ENCODE results near the gene PLA2G7. TPM values are rescaled to one million over a fixed set of nuclear protein-coding genes. Genes with fewer than 3 reads are reported as not detected.

The PLA2G7 gene
- total and polyA plus RNA-seq, 2 of the 8 experiments (the other 6 are each of a cell fraction or from before 2014, with no cell fraction given): 1.5 to 2.2 TPM

DNA sequence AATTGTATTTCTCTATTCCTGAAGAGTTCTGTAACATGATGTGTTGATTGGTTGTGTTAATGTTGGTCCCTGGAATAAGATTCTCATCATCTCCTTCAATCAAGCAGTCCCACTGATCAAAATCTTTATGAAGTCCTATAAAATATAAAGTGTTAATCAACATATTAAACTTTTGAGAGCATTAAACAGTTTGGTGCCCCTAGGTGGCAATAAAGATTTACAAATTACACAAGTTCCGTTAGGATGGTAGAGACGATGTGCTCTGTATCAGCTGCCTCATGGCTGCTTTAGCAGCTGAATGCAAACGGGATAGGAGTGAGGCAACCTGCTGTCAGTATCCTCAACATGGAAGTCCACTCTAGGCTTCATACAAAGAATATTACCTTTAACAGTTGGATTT lies 30.6 kb downstream of the PLA2G7 start:
- Histone ChIP-seq H2AFZ (ENCODE audit: low read length) (no peak overlapping the region), H3K79me1 (ENCODE audit: low read depth, low read length) (no peaks in the 10 kb centered on the region), H2BK20ac (ENCODE audit: low read length) (no peak overlapping the region), H3K27me3 (replicated peaks in 1 of 4; ENCODE audit: control insufficient read depth in 3 of 4, extremely low read depth in 1 of 4, insufficient read depth in 3 of 4, low read length in 3 of 4) (no peaks in the 10 kb centered on the region), H3K4ac (replicated peaks; ENCODE audit: insufficient read length, low read depth, low read length) (no peak overlapping the region), H3K79me2 (ENCODE audit: control insufficient read depth in 1 of 2, insufficient read depth in 2 of 2, low read length in 2 of 2) (no peaks in the 10 kb centered on the region), H3K14ac (ENCODE audit: insufficient read length) (no peak overlapping the region), H3K23ac (ENCODE audit: insufficient read length) (no peak overlapping the region), H4K20me1 (replicated peaks in 1 of 2; ENCODE audit: control insufficient read depth in 1 of 2, insufficient read depth in 2 of 2, low read length in 2 of 2) (no peaks in the 10 kb centered on the region), H3K9ac (replicated peaks in 1 of 4; ENCODE audit: extremely low read depth in 1 of 4, low read depth in 3 of 4, low read length in 3 of 4) (no peak overlapping the region), H3K23me2 (ENCODE audit: low read depth, low read length) (no peaks in the 10 kb centered on the region), H3K4me2 (ENCODE audit: insufficient read depth in 1 of 2, low read depth in 2 of 2, low read length in 2 of 2) (no peak overlapping the region), H3K56ac (replicated peaks; ENCODE audit: insufficient read length, low read depth, low read length) (no peak overlapping the region), H2AK5ac (ENCODE audit: low read depth, low read length) (no peak overlapping the region), H3K36me3 (ENCODE audit: control insufficient read depth in 2 of 4, insufficient read depth in 4 of 4, low read length in 3 of 4) (no peaks in the 10 kb centered on the region), H3K9me3 (ENCODE audit: insufficient read depth in 2 of 2, low read depth in 1 of 2, low read length in 1 of 2) (no peaks in the 10 kb centered on the region), H3K27ac (ENCODE audit: low read depth, low read length) (no peak overlapping the region), H3K4me1 (replicated peaks in 1 of 4; ENCODE audit: control insufficient read depth in 3 of 4, insufficient read depth in 4 of 4, low read length in 3 of 4) (no peaks in the 10 kb centered on the region), H4K5ac (ENCODE audit: insufficient read length, low read depth, low read length) (no peak overlapping the region), H2BK5ac (ENCODE audit: low read depth, low read length) (no peak overlapping the region), H4K8ac (ENCODE audit: extremely low read depth, insufficient read depth, low read length) (no peak overlapping the region), H2BK15ac (ENCODE audit: low read length) (no peak overlapping the region), H3K4me3 (ENCODE audit: extremely low read depth in 1 of 4, insufficient read depth in 2 of 4, low read depth in 3 of 4, low read length in 4 of 4) (no peak overlapping the region), H2BK120ac (replicated peaks; ENCODE audit: low read depth, low read length) (no peak overlapping the region), H3K18ac (ENCODE audit: extremely low read depth, low read length) (no peak overlapping the region), H2BK12ac (ENCODE audit: low read depth, low read length) (no peak overlapping the region), H4K91ac (replicated peaks; ENCODE audit: insufficient read length, low read length) (no peak overlapping the region)
- FAIRE-seq (no peak), DNase-seq (ENCODE audit: low read depth in 1 of 2, low spot score in 2 of 2) (no peak)
- TF ChIP-seq CBX8 (IDR thresholded peaks at IDR 0.05; ENCODE audit: borderline replicate concordance, low read depth, low read length) (no peak), RAD21 (IDR thresholded peaks at IDR 0.05 in 1 of 2, conservative IDR thresholded peaks at IDR 0.05 in 1 of 2; ENCODE audit: low read depth in 2 of 2, low read length in 2 of 2) (peak; percentile 46 to 49), KDM4A (IDR thresholded peaks at IDR 0.05; ENCODE audit: low read depth, low read length, severe bottlenecking) (no peak), YY1 (IDR thresholded peaks at IDR 0.05; ENCODE audit: low read depth, low read length) (0 out of 2 replicates have a peak, but pooled peaks have one; percentile 20), CTCF (IDR thresholded peaks at IDR 0.05; ENCODE audit: control extremely low read depth in 1 of 3, insufficient read depth in 1 of 3, low read depth in 1 of 3, low read length in 3 of 3) (peak in 1 of 3 experiments; percentile 5; a peak in 1 of 4 replicates)
- ChIA-PET POLR2A (ENCODE audit: partially characterized antibody) (no interaction called here), CTCF (ENCODE audit: partially characterized antibody) (interaction anchor here (0.7 to 1.9 kb wide), 5 partner anchors 18 to 156 kb away, joined by 3 to 7 read pairs (median 3); no protein-coding TSS in a partner anchor)
- WGBS, 2 experiments (ENCODE audit: extremely low coverage in 1 of 2, insufficient coverage in 1 of 2, insufficient read length in 1 of 2, insufficient replicate concordance in 2 of 2, low coverage in 1 of 2, low lambda C conversion rate in 2 of 2, missing lambda C conversion rate in 1 of 2): 56% methylated on average over 3 of the region's 3 CpGs; no CpG with 5 or more reads in 1 of the 2 experiments

All from H1 (cell line).